NOMO-1 treated with DMSO at 0.1 percent for 48 hours (cell line): Measurements from ENCODE around the gene EBP.
A peak's percentile ranks its signal among the peaks of the same experiment; 100 is the strongest.
"Not testable (repeated sequence)": the region's sequence is repeated elsewhere in the genome, so short reads cannot be mapped to it uniquely, and the experiment has no call there.

ENCODE experiments used
- DNase-seq: peaks from one replicate; lab custom pipeline; 2025; ENCODE audit not compliant: unreplicated experiment; lab: John Stamatoyannopoulos, UW

The EBP gene

GRCh38 chrX:48520976-48521352, 644 bp upstream of the EBP start:
- DNase-seq: no peak

GRCh38 chrX:48522291-48522690, 683 bp downstream of the EBP start:
- no peak for DNase-seq

GRCh38 chrX:48523682-48524081, 2.1 kb downstream of the EBP start:
- DNase-seq: peak; percentile 4

GRCh38 chrX:48525853-48526252, 4.2 kb downstream of the EBP start:
- not testable (repeated sequence) for DNase-seq

- DNase-seq: no peak
These were observed 9.1 kb downstream of the EBP start for GRCh38 chrX:48530736-48531135.

- no peak for DNase-seq
These were observed 9.9 kb downstream of the EBP start for GRCh38 chrX:48531358-48531959.

- DNase-seq: no peak
These were observed 10.6 kb downstream of the EBP start for GRCh38 chrX:48532161-48532560.

- no peak for DNase-seq
These were observed 11.6 kb downstream of the EBP start for GRCh38 chrX:48533165-48533564.

- DNase-seq: no peak
These were observed 17.2 kb downstream of the EBP start for GRCh38 chrX:48538641-48539344.

- peak; percentile 92 for DNase-seq
These were observed 17.9 kb downstream of the EBP start, which contains the start of gene TBC1D25 for GRCh38 chrX:48539345-48540027. TSS of gene TBC1D25 (plus strand) at chrX:48539714. CDS start at chrX:48539798, 84 bp downstream.

- DNase-seq: peak; percentile 28
These were observed 18.4 kb downstream of the EBP start for GRCh38 chrX:48540028-48540375.

GRCh38 chrX:48540480-48540879, 18.9 kb downstream of the EBP start:
- no peak for DNase-seq

- DNase-seq: no peak
These were observed 19.7 kb downstream of the EBP start for GRCh38 chrX:48541140-48541814.

- no peak for DNase-seq
These were observed 27.3 kb downstream of the EBP start for GRCh38 chrX:48548871-48549270.

- DNase-seq: not testable (repeated sequence)
These were observed 34.2 kb downstream of the EBP start for GRCh38 chrX:48555731-48556325.

GRCh38 chrX:48558271-48558670, 36.7 kb downstream of the EBP start:
- DNase-seq: no peak

GRCh38 chrX:48559636-48560035, 38.0 kb downstream of the EBP start:
- DNase-seq: no peak

GRCh38 chrX:48560056-48560455, 38.4 kb downstream of the EBP start:
- no peak for DNase-seq

- DNase-seq: no peak
These were observed 39.1 kb downstream of the EBP start for GRCh38 chrX:48560681-48561080.

GRCh38 chrX:48569958-48570357, 48.4 kb downstream of the EBP start:
- DNase-seq: peak; percentile 21

GRCh38 chrX:48573690-48574269, 52.2 kb downstream of the EBP start:
- DNase-seq: peak; percentile 51
